Hepatocyte (in vitro differentiated cells): Measurements from ENCODE around the gene EML6. TPM values are rescaled to one million over a fixed set of nuclear protein-coding genes. Genes with fewer than 3 reads are reported as not detected.

Experiments
- DNase-seq: peaks from one replicate; pipeline ENCODE4 v3.0.0-alpha.2; 2016; ENCODE audit warnings: low spot score
- H2AFZ ChIP-seq: fragments of 200-600 bp; sonication (generic); 2 replicates; pipeline ENCODE4 v1.6.0; 2016; ENCODE audit warnings: antibody characterized with exemption, mild to moderate bottlenecking
- H3K27ac ChIP-seq: fragments of 200-600 bp; sonication (generic); 2 replicates; pipeline ENCODE4 v1.5.1; 2016; ENCODE audit warnings: mild to moderate bottlenecking
- H3K27me3 ChIP-seq: fragments of 200-600 bp; sonication (generic); 2 replicates; pipeline ENCODE4 v1.6.1; 2016
- H3K36me3 ChIP-seq: fragments of 200-600 bp; sonication (generic); replicated peaks from 2 replicates; pipeline ENCODE4 v1.5.1; 2016; ENCODE audit warnings: low read depth; ENCODE audit not compliant: insufficient read depth
- H3K4me1 ChIP-seq: fragments of 200-600 bp; sonication (generic); 2 replicates; pipeline ENCODE4 v1.5.1; 2016; ENCODE audit warnings: mild to moderate bottlenecking, moderate library complexity; ENCODE audit not compliant: insufficient read depth
- H3K4me2 ChIP-seq: fragments of 200-600 bp; sonication (generic); 2 replicates; pipeline ENCODE4 v1.6.0; 2016
- H3K4me3 ChIP-seq: fragments of 200-600 bp; sonication (generic); 2 replicates; pipeline ENCODE4 v1.5.1; 2016; ENCODE audit warnings: mild to moderate bottlenecking
- H3K79me2 ChIP-seq: fragments of 200-600 bp; sonication (generic); 2 replicates; pipeline ENCODE4 v1.6.0; 2017; ENCODE audit warnings: mild to moderate bottlenecking
- H3K9me2 ChIP-seq: fragments of 200-600 bp; sonication (generic); replicated peaks from 2 replicates; pipeline ENCODE4 v1.6.0; 2017; ENCODE audit warnings: mild to moderate bottlenecking; ENCODE audit not compliant: insufficient read depth
- H3K9me3 ChIP-seq: fragments of 200-600 bp; sonication (generic); 2 replicates; pipeline ENCODE4 v1.5.1; 2016; ENCODE audit warnings: low read depth, mild to moderate bottlenecking
- H4K20me1 ChIP-seq: fragments of 200-600 bp; sonication (generic); 2 replicates; pipeline ENCODE4 v1.6.0; 2016; ENCODE audit warnings: mild to moderate bottlenecking; ENCODE audit not compliant: insufficient read depth, poor library complexity, severe bottlenecking
- EZH2 ChIP-seq: fragments of 200-600 bp; sonication (generic); IDR thresholded peaks from 2 replicates; pipeline ENCODE4 v1.6.1; 2016; ENCODE audit warnings: antibody characterized with exemption, mild to moderate bottlenecking, borderline replicate concordance
- EZH2phosphoT487 ChIP-seq: fragments of 200-600 bp; sonication (generic); IDR thresholded peaks from one replicate; pipeline ENCODE4 v1.6.1; 2018; ENCODE audit warnings: antibody characterized with exemption, mild to moderate bottlenecking, low read depth, moderate library complexity; ENCODE audit not compliant: unreplicated experiment, severe bottlenecking
- WGBS: methylation state at CpG from one replicate; pipeline ENCODE4 v1.1.6; 2016; ENCODE audit warnings: low lambda C conversion rate; ENCODE audit errors: missing lambda C conversion rate; 5-methylcytosine and 5-hydroxymethylcytosine counted together
- polyA plus RNA-seq: library from polyadenylated mRNA; unstranded; fragments of >200 nt; fragmentation: Nextera tagmentation; extraction: Ambion mirVana; gene quantifications from 2 replicates; pipeline ENCODE4 v1.2.1, GENCODE V29; 2016
- total RNA-seq: library from RNA; depleted of rRNA; stranded (reverse); fragments of >200 nt; gene quantifications from 2 replicates; pipeline ENCODE4 v1.2.3, GENCODE V29; 2014
- TF ChIP-seq, protein P1 (sequence below): fragments of 200-600 bp; sonication (generic); IDR thresholded peaks from 2 replicates; pipeline ENCODE4 v1.5.1; 2016; ENCODE audit warnings: antibody characterized with exemption, mild to moderate bottlenecking; ENCODE audit not compliant: poor library complexity

The EML6 gene
- total and polyA plus RNA-seq, 2 experiments from 2014 or later = 1.9 to 4.0 TPM

DNA sequence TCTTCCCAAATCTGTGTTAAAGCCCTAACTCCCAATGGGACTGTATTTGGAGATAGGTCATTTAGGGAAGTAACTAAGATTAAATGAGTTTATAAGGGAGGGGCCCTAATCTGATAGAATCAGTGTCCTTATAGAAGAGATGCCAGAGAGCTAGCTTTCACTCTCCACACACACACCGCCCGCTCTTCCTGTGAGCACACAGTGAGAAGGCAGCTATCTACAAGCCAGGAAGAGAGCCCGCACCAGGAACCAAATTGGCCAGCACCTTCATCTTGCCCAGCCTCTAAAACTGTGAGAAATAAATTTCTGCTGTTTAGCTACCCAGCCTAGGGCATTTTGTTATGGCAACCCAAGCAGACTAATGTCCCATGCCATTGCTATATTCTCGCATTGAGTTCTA, 201.6 kb downstream of the EML6 start:
- Histone ChIP-seq H3K9me3 (peaks cover 7% of the 10 kb centered on the region), H3K27me3 (no peaks in the 10 kb centered on the region), H3K36me3 (no peaks in the 10 kb centered on the region), H3K9me2 (no peaks in the 10 kb centered on the region), H3K27ac (no peak overlapping the region), H2AFZ (no peak overlapping the region), H4K20me1 (no peaks in the 10 kb centered on the region), H3K4me3 (no peak overlapping the region), H3K4me1 (no peaks in the 10 kb centered on the region), H3K79me2 (no peaks in the 10 kb centered on the region), H3K4me2 (no peak overlapping the region)
- TF ChIP-seq, protein P1, sequence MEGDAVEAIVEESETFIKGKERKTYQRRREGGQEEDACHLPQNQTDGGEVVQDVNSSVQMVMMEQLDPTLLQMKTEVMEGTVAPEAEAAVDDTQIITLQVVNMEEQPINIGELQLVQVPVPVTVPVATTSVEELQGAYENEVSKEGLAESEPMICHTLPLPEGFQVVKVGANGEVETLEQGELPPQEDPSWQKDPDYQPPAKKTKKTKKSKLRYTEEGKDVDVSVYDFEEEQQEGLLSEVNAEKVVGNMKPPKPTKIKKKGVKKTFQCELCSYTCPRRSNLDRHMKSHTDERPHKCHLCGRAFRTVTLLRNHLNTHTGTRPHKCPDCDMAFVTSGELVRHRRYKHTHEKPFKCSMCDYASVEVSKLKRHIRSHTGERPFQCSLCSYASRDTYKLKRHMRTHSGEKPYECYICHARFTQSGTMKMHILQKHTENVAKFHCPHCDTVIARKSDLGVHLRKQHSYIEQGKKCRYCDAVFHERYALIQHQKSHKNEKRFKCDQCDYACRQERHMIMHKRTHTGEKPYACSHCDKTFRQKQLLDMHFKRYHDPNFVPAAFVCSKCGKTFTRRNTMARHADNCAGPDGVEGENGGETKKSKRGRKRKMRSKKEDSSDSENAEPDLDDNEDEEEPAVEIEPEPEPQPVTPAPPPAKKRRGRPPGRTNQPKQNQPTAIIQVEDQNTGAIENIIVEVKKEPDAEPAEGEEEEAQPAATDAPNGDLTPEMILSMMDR = no peak
- no peak for TF ChIP-seq EZH2
- TF ChIP-seq EZH2phosphoT487 = no peak
- DNase-seq = no peak
- 85% methylated on average over 4 of the region's 4 CpGs for WGBS

DNA sequence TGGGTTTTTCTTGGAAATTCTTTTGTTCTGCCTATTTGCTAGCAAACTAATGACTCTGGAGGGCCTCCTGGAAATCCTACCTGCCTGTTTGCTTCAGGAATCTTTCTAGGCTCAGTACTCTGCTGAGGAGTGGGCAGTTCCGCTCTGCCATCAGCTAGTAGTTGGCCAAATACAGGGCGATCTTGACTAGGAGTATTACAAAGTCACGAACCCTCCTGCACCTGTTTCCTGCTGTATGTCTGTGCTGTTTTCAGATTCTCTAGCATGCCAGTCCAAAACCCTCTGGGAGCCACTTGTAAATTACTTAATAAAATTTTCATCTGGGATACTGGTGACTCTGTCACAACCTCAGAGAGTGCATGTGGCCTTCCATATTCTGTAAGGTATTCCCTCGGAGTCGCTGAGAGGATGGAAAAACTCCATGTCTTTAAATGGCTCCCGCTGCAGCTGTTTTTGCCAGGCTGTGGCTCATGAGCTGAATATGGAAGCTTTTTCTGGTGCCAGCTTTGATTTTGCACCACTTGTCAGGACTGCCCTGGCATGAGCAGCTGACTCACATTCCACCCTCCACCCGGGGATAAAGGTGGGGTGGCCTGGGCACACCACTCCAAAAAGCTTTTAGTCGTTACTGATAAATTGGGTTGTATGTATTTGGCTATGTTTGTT, 203.8 kb downstream of the EML6 start:
- Histone ChIP-seq H3K9me2 (no peaks in the 10 kb centered on the region), H3K36me3 (no peaks in the 10 kb centered on the region), H3K9me3 (no peaks in the 10 kb centered on the region), H3K4me3 (no peak overlapping the region), H3K4me2 (no peak overlapping the region), H3K4me1 (no peaks in the 10 kb centered on the region), H3K27me3 (no peaks in the 10 kb centered on the region), H4K20me1 (no peaks in the 10 kb centered on the region), H3K27ac (no peak overlapping the region), H3K79me2 (no peaks in the 10 kb centered on the region), H2AFZ (no peak overlapping the region)
- WGBS = 94% methylated on average over 8 of the region's 8 CpGs
- TF ChIP-seq EZH2 (no peak), EZH2phosphoT487 (no peak)
- TF ChIP-seq, protein P1 = no peak
- no peak for DNase-seq

DNA sequence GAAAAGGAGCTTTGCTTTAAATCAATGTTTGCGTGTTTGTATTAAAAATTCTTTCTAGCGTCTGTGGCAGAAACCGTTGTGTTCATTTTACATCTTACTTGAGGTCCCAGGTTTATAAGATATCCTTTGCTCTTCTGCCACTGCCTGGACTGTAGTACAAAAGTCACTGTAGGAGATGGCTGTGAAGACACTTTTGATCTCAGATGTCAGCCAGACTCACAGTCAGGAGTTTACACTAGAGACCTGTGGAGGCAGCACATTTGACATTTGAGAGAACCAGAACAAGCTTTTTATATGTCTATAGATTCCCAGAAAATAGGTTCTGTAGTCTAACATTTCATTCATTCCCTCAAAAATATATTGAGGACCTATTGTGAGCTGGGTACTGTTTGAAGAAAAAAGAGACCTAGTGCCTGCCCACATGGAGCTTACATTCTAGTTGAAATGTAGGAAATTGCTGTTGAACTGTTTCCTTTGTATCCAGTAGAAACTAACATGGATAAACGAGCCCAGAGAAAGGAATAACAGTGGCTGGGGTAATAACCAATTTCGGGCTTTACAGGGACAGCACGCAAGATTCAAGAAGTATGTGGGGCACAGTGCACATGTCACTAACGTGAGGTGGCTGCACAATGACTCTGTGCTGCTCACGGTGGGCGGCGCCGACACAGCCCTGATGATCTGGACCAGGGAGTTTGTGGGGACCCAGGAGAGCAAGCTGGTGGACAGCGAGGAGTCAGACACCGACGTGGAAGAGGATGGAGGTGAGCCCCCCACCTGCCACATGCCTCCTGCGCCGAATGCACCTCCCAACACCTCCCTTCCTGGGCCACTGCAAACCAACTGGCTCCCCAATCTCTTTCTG, 204.5 kb downstream of the EML6 start:
- no peaks in the 10 kb centered on the region for H3K4me1 ChIP-seq
- H2AFZ ChIP-seq = no peak overlapping the region
- TF ChIP-seq EZH2 (no peak), EZH2phosphoT487 (no peak)
- TF ChIP-seq, protein P1 = no peak
- WGBS = 91% methylated on average over 16 of the region's 16 CpGs
- DNase-seq = no peak
- H3K4me3 ChIP-seq = no peak overlapping the region
- H3K79me2 ChIP-seq = no peaks in the 10 kb centered on the region
- H3K36me3 ChIP-seq = no peaks in the 10 kb centered on the region
- H3K27ac ChIP-seq = no peak overlapping the region
- H3K9me3 ChIP-seq = no peaks in the 10 kb centered on the region
- no peaks in the 10 kb centered on the region for H3K9me2 ChIP-seq
- no peaks in the 10 kb centered on the region for H4K20me1 ChIP-seq
- H3K4me2 ChIP-seq = no peak overlapping the region
- H3K27me3 ChIP-seq = no peaks in the 10 kb centered on the region
